Measurements from ENCODE around the gene SVIL.
"Not testable (repeated sequence)": the region's sequence is repeated elsewhere in the genome, so short reads cannot be mapped to it uniquely, and the experiment has no call there.

SVIL gene

GRCh38 chr10:29554660-29555059 lies 80.1 kb downstream of the SVIL start:
- Histone ChIP-seq H3K27me3 (ENCODE audit: insufficient read depth, low read depth) (no peaks in the 10 kb centered on the region), H3K4me3 (IDR thresholded peaks at IDR 0.05; ENCODE audit: insufficient read depth, low read depth, low read length) (no peak overlapping the region), H2AFZ (ENCODE audit: low read depth) (no peak overlapping the region), H3K4me1 (ENCODE audit: low read depth, poor library complexity, severe bottlenecking) (no peaks in the 10 kb centered on the region), H3K36me3 (ENCODE audit: insufficient read depth) (no peaks in the 10 kb centered on the region), H3K79me2 (ENCODE audit: insufficient read depth, low read depth) (no peaks in the 10 kb centered on the region), H3K9ac (no peak overlapping the region), H3K4me2 (no peak overlapping the region), H3K27ac (no peak overlapping the region), H4K20me1 (ENCODE audit: insufficient read depth) (no peaks in the 10 kb centered on the region)
- no peak for TF ChIP-seq CTCF (conservative IDR thresholded peaks at IDR 0.05; ENCODE audit: low read depth, low read length)

- no peak overlapping the region for H3K9ac ChIP-seq
- H3K4me1 ChIP-seq (ENCODE audit: low read depth, poor library complexity, severe bottlenecking) = no peaks in the 10 kb centered on the region
- no peaks in the 10 kb centered on the region for H3K79me2 ChIP-seq (ENCODE audit: insufficient read depth, low read depth)
- H3K4me3 ChIP-seq (IDR thresholded peaks at IDR 0.05; ENCODE audit: insufficient read depth, low read depth, low read length) = no peak overlapping the region
- no peaks in the 10 kb centered on the region for H4K20me1 ChIP-seq (ENCODE audit: insufficient read depth)
- no peak overlapping the region for H3K4me2 ChIP-seq
- H3K27me3 ChIP-seq (ENCODE audit: insufficient read depth, low read depth) = no peaks in the 10 kb centered on the region
- H2AFZ ChIP-seq (ENCODE audit: low read depth) = no peak overlapping the region
- no peak for TF ChIP-seq CTCF (conservative IDR thresholded peaks at IDR 0.05; ENCODE audit: low read depth, low read length)
- H3K27ac ChIP-seq = no peak overlapping the region
- no peaks in the 10 kb centered on the region for H3K36me3 ChIP-seq (ENCODE audit: insufficient read depth)
These were observed 81.1 kb downstream of the SVIL start for GRCh38 chr10:29553544-29554250.

GRCh38 chr10:29553116-29553515 lies 81.7 kb downstream of the SVIL start:
- not testable (repeated sequence) for H3K9ac ChIP-seq; H3K36me3 ChIP-seq (ENCODE audit: insufficient read depth); H3K4me2 ChIP-seq; H2AFZ ChIP-seq (ENCODE audit: low read depth); H3K27ac ChIP-seq; H4K20me1 ChIP-seq (ENCODE audit: insufficient read depth); H3K4me3 ChIP-seq (IDR thresholded peaks at IDR 0.05; ENCODE audit: insufficient read depth, low read depth, low read length); H3K79me2 ChIP-seq (ENCODE audit: insufficient read depth, low read depth); H3K27me3 ChIP-seq (ENCODE audit: insufficient read depth, low read depth); H3K4me1 ChIP-seq (ENCODE audit: low read depth, poor library complexity, severe bottlenecking)

GRCh38 chr10:29549493-29549892 lies 85.3 kb downstream of the SVIL start:
- H3K79me2 ChIP-seq (ENCODE audit: insufficient read depth, low read depth); H3K27ac ChIP-seq; H3K4me3 ChIP-seq (IDR thresholded peaks at IDR 0.05; ENCODE audit: insufficient read depth, low read depth, low read length); H2AFZ ChIP-seq (ENCODE audit: low read depth); H3K9ac ChIP-seq; H3K36me3 ChIP-seq (ENCODE audit: insufficient read depth); H3K4me2 ChIP-seq; H4K20me1 ChIP-seq (ENCODE audit: insufficient read depth); H3K27me3 ChIP-seq (ENCODE audit: insufficient read depth, low read depth): not testable (repeated sequence)
- H3K4me1 ChIP-seq (ENCODE audit: low read depth, poor library complexity, severe bottlenecking) = peaks cover 15% of the 10 kb centered on the region

GRCh38 chr10:29546773-29547313 lies 87.9 kb downstream of the SVIL start:
- no peaks in the 10 kb centered on the region for H4K20me1 ChIP-seq (ENCODE audit: insufficient read depth)
- H3K27me3 ChIP-seq (ENCODE audit: insufficient read depth, low read depth) = no peaks in the 10 kb centered on the region
- H3K4me1 ChIP-seq (ENCODE audit: low read depth, poor library complexity, severe bottlenecking) = peaks cover 15% of the 10 kb centered on the region
- no peak overlapping the region for H3K4me2 ChIP-seq
- no peak for TF ChIP-seq CTCF (conservative IDR thresholded peaks at IDR 0.05; ENCODE audit: low read depth, low read length)
- H3K4me3 ChIP-seq (IDR thresholded peaks at IDR 0.05; ENCODE audit: insufficient read depth, low read depth, low read length) = no peak overlapping the region
- no peak overlapping the region for H3K9ac ChIP-seq
- no peak overlapping the region for H2AFZ ChIP-seq (ENCODE audit: low read depth)
- no peaks in the 10 kb centered on the region for H3K79me2 ChIP-seq (ENCODE audit: insufficient read depth, low read depth)
- H3K27ac ChIP-seq = no peak overlapping the region
- H3K36me3 ChIP-seq (ENCODE audit: insufficient read depth) = no peaks in the 10 kb centered on the region
